Measurements from ENCODE around the gene ESYT2. TPM values are rescaled to one million over a fixed set of nuclear protein-coding genes. Genes with fewer than 3 reads are reported as not detected.

ESYT2 gene
- total and polyA plus RNA-seq, 4 donors = 4.9 to 31.7 (median 17.2) TPM

DNA sequence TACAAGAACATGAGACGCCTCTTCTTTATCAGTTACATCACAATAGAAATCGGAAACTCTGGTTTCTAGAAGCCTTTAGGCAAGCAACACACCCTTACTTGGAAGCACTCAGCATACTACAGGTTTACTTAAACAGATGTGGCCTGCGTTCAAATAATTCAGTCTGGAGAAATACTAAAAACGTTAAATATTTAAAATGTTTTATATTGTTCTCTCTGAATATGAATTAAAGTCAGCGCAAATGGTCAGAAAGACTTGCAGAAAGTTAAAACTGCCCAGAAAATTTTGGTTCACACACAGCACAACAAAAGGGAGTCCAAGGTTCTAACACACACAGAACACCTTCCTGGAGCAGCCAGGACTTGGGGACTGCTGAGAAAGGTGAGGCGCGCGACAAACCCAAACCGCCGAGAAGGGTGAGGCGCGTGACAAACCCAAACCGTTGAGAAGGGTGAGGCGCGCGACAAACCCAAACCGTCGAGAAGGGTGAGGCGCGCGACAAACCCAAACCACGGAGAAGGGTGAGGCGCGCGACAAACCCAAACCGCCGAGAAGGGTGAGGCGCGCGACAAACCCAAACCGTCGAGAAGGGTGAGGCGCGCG lies 25.8 kb downstream of the ESYT2 start:
- DNase-seq (ENCODE audit: low spot score) = no peak
- H3K9ac ChIP-seq (ENCODE audit: low read depth in 1 of 2, low read length in 2 of 2) = no peak overlapping the region
- H3K9me3 ChIP-seq (ENCODE audit: control insufficient read depth in 4 of 4, low read length in 3 of 4) = no peaks in the 10 kb centered on the region
- TF ChIP-seq HNF4A (conservative IDR thresholded peaks at IDR 0.05) (no peak), YY1 (IDR thresholded peaks at IDR 0.05) (no peak), TAF1 (conservative IDR thresholded peaks at IDR 0.05) (no peak), RAD21 (IDR thresholded peaks at IDR 0.05) (no peak), RXRA (IDR thresholded peaks at IDR 0.05) (no peak), NR2F2 (IDR thresholded peaks at IDR 0.05) (no peak), FOXA2 (IDR thresholded peaks at IDR 0.05) (no peak), GABPA (IDR thresholded peaks at IDR 0.05 in 1 of 2, conservative IDR thresholded peaks at IDR 0.05 in 1 of 2) (no peak), MAX (IDR thresholded peaks at IDR 0.05) (no peak), CTCF (IDR thresholded peaks at IDR 0.05; ENCODE audit: low read depth, low read length, missing input control) (no peak), HNF4G (IDR thresholded peaks at IDR 0.05) (no peak), JUND (IDR thresholded peaks at IDR 0.05) (no peak), EGR1 (IDR thresholded peaks at IDR 0.05; ENCODE audit: low read depth in 2 of 2) (no peak), FOXA1 (IDR thresholded peaks at IDR 0.05) (no peak), REST (IDR thresholded peaks at IDR 0.05) (no peak), ZBTB33 (IDR thresholded peaks at IDR 0.05) (no peak)
- TF ChIP-seq, protein P1, sequence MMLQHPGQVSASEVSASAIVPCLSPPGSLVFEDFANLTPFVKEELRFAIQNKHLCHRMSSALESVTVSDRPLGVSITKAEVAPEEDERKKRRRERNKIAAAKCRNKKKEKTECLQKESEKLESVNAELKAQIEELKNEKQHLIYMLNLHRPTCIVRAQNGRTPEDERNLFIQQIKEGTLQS (IDR thresholded peaks at IDR 0.05) = no peak
- H3K36me3 ChIP-seq (ENCODE audit: control insufficient read depth in 4 of 4, insufficient read depth in 3 of 4, low read depth in 1 of 4, low read length in 3 of 4) = peaks cover 0 to 2% (median 0%) of the 10 kb centered on the region in 4 donors
- peaks cover 0 to 3% (median 0%) of the 10 kb centered on the region in 4 donors for H3K4me1 ChIP-seq (ENCODE audit: control insufficient read depth in 4 of 4, insufficient read depth in 4 of 4, low read length in 3 of 4)
- 81% methylated on average over 35 of the region's 35 CpGs for WGBS
- no peak overlapping the region for H3K27ac ChIP-seq (ENCODE audit: low read depth in 1 of 2, low read length in 2 of 2)
- H3K4me3 ChIP-seq (ENCODE audit: low read depth in 1 of 3, low read length in 3 of 3) = no peak overlapping the region
- no peaks in the 10 kb centered on the region for H3K27me3 ChIP-seq (ENCODE audit: control insufficient read depth in 4 of 4, insufficient read depth in 4 of 4, low read length in 3 of 4)
